Loucy (cell line): ENCODE data around the gene RRP1B.

Experiments used
- H2AFZ ChIP-seq: fragments of 200-600 bp; sonication (generic); 2 replicates; pipeline ENCODE4 v1.6.0; 2016; ENCODE audit warnings: antibody characterized with exemption, mild to moderate bottlenecking, low read length, moderate library complexity
- H3F3A ChIP-seq: fragments of 200-600 bp; 2 replicates; pipeline ENCODE4 v1.6.0; 2016; ENCODE audit warnings: antibody characterized with exemption, low read depth, mild to moderate bottlenecking
- H3K27me3 ChIP-seq: fragments of 200-600 bp; sonication (generic); 2 replicates; pipeline ENCODE4 v1.6.1; 2014; ENCODE audit warnings: low read length, mild to moderate bottlenecking; ENCODE audit not compliant: insufficient read depth, poor library complexity, severe bottlenecking
- H3K36me3 ChIP-seq: fragments of 200-600 bp; sonication (generic); 2 replicates; pipeline ENCODE4 v1.6.1; 2016; ENCODE audit warnings: low read length; ENCODE audit not compliant: insufficient read depth
- H3K4me1 ChIP-seq: fragments of 200-600 bp; sonication (generic); 2 replicates; pipeline ENCODE4 v1.5.1; 2014; ENCODE audit warnings: low read length, mild to moderate bottlenecking; ENCODE audit not compliant: insufficient read depth, poor library complexity, severe bottlenecking
- H3K4me2 ChIP-seq: fragments of 200-600 bp; sonication (generic); 2 replicates; pipeline ENCODE4 v1.6.0; 2014; ENCODE audit warnings: antibody characterized with exemption, low read length, low read depth, mild to moderate bottlenecking; ENCODE audit not compliant: poor library complexity, severe bottlenecking
- H3K4me3 ChIP-seq: fragments of 200-600 bp; sonication (generic); 2 replicates; pipeline ENCODE4 v1.5.1; 2014; ENCODE audit warnings: low read length, mild to moderate bottlenecking, mixed read lengths; ENCODE audit not compliant: poor library complexity, severe bottlenecking
- H3K79me2 ChIP-seq: fragments of 200-600 bp; sonication (generic); 2 replicates; pipeline ENCODE4 v1.6.1; 2014; ENCODE audit warnings: low read length; ENCODE audit not compliant: insufficient read depth
- H3K9ac ChIP-seq: fragments of 200-600 bp; sonication (generic); 2 replicates; pipeline ENCODE4 v1.6.0; 2014; ENCODE audit warnings: mild to moderate bottlenecking, low read depth, low read length, moderate library complexity; ENCODE audit not compliant: poor library complexity, severe bottlenecking
- H3K9me2 ChIP-seq: fragments of 200-600 bp; sonication (generic); replicated peaks from 2 replicates; pipeline ENCODE4 v1.6.1; 2016; ENCODE audit warnings: low read depth, low read length, mixed read lengths
- H3K9me3 ChIP-seq: fragments of 200-600 bp; sonication (generic); 2 replicates; pipeline ENCODE4 v1.6.1; 2014; ENCODE audit warnings: mild to moderate bottlenecking, antibody characterized with exemption, low read length, low read depth; ENCODE audit not compliant: insufficient read depth
- H4K20me1 ChIP-seq: fragments of 200-600 bp; sonication (generic); 2 replicates; pipeline ENCODE4 v1.6.0; 2014; ENCODE audit warnings: antibody characterized with exemption, low read length, mild to moderate bottlenecking; ENCODE audit not compliant: insufficient read depth, poor library complexity, severe bottlenecking
- EZH2phosphoT487 ChIP-seq: fragments of 200-600 bp; IDR thresholded peaks from 2 replicates; pipeline ENCODE4 v1.6.1; 2018; ENCODE audit warnings: antibody characterized with exemption, mild to moderate bottlenecking, moderate library complexity, borderline replicate concordance
- TF ChIP-seq, protein P1 (sequence below): fragments of 200-600 bp; sonication (generic); conservative IDR thresholded peaks from 2 replicates; pipeline ENCODE4 v1.5.1; 2014; ENCODE audit warnings: mild to moderate bottlenecking, antibody characterized with exemption, low read length

Gene RRP1B

DNA sequence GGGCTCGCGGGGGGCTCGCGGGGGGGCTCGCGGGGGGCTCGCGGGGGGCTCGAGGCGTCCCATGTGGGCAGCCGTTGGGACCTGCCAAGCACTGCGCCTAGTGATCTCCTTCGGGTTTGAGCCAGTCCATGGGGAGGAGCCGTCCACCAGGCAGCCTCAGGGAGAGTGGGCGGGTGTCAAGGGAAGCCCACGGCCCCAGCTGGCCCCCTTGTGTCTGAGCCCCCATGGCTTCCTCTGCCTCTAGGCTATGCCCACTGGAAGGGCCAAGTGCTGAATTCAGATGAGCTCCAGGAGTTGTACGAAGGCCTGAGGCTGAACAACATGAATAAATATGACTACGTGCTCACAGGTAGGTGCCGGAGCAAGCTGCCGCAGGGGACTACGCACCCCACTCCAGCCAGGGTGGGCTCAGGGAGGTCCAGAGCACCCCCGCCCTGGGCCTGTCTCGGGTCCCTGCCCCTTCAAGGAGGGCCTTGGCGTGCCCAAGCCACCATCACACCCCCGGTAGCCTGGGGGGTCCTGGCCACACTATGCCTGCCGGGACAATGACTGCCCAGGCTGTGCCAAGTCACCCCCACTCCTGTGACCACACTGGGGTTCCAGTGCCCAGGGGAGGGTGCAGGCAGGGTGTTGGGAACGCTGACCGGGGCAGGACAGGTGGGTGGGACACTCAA is 82.2 kb downstream of the RRP1B start:
- Histone ChIP-seq H4K20me1 (no peaks in the 10 kb centered on the region), H3K79me2 (no peaks in the 10 kb centered on the region; the same call in 1 of the 2 replicates), H3K36me3 (peaks cover 29% of the 10 kb centered on the region; the same call in 1 of the 2 replicates), H3K4me1 (no peaks in the 10 kb centered on the region), H3K4me3 (no peak overlapping the region), H3F3A (no peaks in the 10 kb centered on the region), H3K27me3 (no peaks in the 10 kb centered on the region), H2AFZ (no peak overlapping the region), H3K9me2 (no peaks in the 10 kb centered on the region), H3K4me2 (no peak overlapping the region), H3K9ac (no peak overlapping the region), H3K9me3 (no peaks in the 10 kb centered on the region)
- TF ChIP-seq, protein P1, sequence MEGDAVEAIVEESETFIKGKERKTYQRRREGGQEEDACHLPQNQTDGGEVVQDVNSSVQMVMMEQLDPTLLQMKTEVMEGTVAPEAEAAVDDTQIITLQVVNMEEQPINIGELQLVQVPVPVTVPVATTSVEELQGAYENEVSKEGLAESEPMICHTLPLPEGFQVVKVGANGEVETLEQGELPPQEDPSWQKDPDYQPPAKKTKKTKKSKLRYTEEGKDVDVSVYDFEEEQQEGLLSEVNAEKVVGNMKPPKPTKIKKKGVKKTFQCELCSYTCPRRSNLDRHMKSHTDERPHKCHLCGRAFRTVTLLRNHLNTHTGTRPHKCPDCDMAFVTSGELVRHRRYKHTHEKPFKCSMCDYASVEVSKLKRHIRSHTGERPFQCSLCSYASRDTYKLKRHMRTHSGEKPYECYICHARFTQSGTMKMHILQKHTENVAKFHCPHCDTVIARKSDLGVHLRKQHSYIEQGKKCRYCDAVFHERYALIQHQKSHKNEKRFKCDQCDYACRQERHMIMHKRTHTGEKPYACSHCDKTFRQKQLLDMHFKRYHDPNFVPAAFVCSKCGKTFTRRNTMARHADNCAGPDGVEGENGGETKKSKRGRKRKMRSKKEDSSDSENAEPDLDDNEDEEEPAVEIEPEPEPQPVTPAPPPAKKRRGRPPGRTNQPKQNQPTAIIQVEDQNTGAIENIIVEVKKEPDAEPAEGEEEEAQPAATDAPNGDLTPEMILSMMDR, result no peak
- TF ChIP-seq EZH2phosphoT487, result no peak

DNA sequence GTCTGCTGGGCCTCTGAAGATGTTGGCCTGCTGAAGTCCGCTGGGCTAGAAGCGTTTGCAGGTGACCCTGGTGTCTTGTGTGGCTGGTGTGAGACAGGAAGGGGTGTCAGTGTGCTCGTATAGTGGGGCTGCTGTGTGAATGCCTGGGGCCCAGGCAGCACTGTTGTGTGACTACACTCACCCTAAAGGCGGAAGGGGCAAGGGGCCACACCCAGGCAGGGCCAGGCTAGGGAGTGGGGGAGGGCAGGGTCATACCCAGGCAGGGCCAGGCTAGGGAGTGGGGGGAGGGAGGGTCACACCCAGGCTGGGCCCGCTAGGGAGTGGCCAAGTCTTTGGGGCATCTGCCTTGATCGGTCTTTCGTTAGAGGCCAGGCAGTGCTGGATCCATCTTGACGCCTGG is 84.6 kb downstream of the RRP1B start:
- Histone ChIP-seq H3K9ac (no peak overlapping the region), H3K27me3 (no peaks in the 10 kb centered on the region), H3K4me1 (no peaks in the 10 kb centered on the region), H3K36me3 (peaks cover 39% of the 10 kb centered on the region; the same call in 1 of the 2 replicates), H3K9me2 (no peaks in the 10 kb centered on the region), H3K4me3 (no peak overlapping the region), H2AFZ (no peak overlapping the region), H4K20me1 (no peaks in the 10 kb centered on the region), H3K4me2 (no peak overlapping the region), H3K9me3 (no peaks in the 10 kb centered on the region), H3F3A (no peaks in the 10 kb centered on the region), H3K79me2 (no peaks in the 10 kb centered on the region)
- no peak for TF ChIP-seq EZH2phosphoT487
- TF ChIP-seq, protein P1, result no peak

DNA sequence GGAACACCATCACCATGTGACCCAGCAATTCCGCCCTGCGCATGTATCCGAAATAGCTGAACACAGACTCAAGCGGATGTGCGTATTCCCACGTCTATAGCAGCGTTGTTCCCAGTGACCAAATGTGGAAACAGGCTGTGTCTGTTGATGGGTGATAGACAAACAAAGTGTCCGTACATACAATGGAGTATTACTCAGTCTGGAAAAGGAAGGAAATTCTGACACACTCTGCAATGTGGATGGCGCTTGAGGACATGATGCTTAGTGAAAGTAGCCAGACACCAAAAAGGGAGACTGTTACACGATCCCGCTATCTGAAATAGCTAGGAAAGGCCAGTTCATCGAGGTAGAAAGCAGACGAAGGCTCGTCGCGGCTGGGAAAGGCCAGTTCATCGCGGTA is 85.4 kb downstream of the RRP1B start:
- Histone ChIP-seq H3F3A (no peaks in the 10 kb centered on the region), H3K27me3 (no peaks in the 10 kb centered on the region), H2AFZ (no peak overlapping the region), H3K9me2 (no peaks in the 10 kb centered on the region), H3K9ac (no peak overlapping the region), H3K79me2 (no peaks in the 10 kb centered on the region), H3K4me1 (no peaks in the 10 kb centered on the region), H3K4me2 (no peak overlapping the region), H4K20me1 (no peaks in the 10 kb centered on the region), H3K4me3 (no peak overlapping the region), H3K9me3 (no peaks in the 10 kb centered on the region), H3K36me3 (peaks cover 39% of the 10 kb centered on the region; the same call in 1 of the 2 replicates)
- no peak for TF ChIP-seq EZH2phosphoT487
- TF ChIP-seq, protein P1, result no peak
